ENCODE results near the gene CROCC2.

Gene CROCC2

DNA sequence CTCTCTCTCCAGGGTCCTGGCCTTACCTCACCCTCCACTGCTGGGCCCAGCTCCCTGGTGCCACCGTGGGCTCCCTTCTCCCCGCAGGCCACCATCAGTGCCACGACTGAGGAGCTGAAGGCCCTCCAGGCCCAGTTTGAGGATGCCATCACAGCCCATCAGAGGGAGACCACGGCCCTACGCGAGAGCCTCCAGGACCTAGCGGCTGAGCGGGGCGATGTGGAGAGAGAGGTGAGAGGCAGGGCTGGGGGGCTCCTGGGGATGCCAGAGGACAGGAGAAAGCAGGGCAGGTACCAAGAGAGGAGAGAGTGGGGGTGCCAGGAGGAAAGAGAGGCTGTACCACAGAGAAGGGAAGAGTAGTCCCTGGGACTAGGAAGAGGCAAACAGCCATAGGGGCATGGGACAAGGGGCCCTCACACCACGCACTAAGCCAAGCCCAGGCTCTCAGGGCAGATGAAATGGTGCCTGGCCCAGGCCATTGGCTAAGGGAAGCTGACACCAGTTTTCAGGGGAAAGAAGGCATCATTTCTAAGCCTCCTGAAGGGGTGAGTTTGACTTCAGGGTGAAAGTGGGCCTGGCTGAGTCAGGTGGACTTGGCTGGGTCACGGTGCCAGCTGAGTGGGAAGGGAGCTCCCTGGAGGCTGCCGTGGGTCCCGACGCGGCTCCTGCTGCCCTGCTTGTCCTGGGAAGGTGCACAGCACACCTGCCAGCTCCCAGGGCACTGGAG is 53.2 kb downstream of the CROCC2 start:
- no peak for DNase-seq

DNA sequence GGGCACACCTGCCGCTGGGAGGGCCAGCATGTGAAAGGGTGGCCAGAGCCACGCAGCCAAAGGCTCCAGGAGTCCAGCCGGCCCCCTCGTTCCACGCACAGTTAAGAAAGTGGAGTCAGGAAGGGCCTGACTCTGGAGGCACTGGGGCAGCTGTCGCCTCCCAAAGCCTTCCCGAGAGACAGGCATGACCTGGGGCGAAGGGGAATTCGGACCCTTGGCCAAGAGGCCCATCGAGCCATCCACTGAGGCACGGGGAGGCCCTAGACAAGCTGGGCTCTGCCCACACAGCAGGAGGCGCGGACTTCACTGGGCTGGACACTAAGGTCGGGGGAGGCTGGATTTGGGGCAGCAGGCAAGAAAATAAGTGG is 53.8 kb downstream of the CROCC2 start:
- no peak for DNase-seq

DNA sequence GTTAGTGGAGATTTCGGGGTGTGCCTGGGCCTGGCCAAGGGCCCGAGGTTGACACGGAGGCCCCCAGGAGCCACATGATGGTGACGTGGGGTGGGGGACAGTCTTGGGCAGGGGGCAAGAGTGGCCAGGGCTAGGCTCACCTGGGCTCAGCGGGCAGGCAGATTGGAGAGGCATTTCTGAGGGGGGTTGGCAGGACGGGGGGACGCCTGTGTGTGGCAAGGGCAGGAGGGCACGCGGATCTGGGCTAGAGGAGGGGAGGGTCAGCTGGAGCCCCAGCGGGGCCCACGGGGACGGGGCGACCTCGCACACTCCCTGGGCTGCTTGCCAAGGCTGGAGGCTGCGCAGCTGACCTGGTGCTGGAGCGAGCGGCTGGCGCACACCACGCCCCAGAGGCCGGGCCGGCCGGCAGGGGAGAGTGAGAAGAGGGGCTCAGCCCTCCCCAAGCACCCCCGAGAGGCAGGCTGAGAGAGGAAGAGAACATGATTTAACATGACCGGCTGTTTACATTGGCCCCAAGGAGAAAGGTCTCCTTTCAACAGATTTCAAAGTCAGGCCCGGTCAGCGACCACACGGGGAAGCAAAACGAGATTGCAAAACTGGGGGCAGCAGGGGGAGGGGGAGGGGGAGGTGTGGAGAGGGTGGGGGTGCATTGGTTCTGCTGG is 54.3 kb downstream of the CROCC2 start:
- DNase-seq = no peak

DNA sequence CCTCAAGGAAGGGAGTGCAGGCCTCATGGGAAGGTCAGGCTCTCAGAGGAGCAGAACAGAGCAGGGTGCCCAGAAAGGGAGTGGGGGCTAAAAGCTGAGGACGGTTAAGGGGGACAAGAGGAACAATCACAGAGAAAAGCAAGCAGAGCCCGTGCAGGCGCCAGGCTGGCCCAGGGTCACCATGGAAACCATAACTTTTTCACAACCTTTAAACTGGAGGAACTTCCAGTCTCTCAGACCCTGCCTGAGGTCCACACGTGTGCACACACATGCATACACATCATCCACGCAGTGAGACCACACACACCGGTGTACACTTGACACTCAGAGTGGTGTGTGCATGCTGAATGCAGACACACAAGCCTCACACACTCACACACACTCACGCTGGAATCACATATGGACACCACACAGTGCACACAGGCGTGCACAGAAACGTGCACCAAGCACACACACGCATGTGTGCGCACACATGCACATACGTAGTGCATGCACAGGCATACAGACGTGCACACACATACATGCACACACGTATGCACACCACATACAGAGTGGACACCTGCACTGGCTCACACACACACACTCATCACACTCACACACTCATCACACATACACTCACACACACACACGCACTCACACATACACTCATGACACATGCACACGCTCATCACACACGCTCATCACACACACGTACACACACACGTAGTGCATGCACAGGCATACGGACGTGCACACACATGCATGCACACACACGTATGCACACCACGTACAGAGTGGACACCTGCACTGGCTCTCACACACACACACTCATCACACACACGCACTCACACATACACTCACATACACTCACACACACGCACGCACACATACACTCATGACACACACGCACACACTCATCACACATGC is 55.1 kb downstream of the CROCC2 start:
- DNase-seq = no peak

DNA sequence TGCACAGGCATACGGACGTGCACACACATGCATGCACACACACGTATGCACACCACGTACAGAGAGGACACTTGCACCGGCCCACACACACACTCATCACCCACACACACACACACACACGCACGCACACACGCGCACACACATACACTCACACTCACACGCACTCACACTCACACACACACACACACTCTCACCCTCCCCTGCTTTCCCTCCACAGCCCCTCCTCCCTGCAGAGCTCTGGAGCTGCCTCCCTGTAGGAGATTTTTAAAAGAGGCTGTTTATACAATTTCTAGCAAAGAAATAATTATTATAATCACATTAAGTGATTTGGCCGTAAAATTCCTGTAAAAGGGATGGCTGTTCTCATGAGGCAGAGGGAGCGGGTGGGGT is 55.8 kb downstream of the CROCC2 start:
- no peak for DNase-seq

DNA sequence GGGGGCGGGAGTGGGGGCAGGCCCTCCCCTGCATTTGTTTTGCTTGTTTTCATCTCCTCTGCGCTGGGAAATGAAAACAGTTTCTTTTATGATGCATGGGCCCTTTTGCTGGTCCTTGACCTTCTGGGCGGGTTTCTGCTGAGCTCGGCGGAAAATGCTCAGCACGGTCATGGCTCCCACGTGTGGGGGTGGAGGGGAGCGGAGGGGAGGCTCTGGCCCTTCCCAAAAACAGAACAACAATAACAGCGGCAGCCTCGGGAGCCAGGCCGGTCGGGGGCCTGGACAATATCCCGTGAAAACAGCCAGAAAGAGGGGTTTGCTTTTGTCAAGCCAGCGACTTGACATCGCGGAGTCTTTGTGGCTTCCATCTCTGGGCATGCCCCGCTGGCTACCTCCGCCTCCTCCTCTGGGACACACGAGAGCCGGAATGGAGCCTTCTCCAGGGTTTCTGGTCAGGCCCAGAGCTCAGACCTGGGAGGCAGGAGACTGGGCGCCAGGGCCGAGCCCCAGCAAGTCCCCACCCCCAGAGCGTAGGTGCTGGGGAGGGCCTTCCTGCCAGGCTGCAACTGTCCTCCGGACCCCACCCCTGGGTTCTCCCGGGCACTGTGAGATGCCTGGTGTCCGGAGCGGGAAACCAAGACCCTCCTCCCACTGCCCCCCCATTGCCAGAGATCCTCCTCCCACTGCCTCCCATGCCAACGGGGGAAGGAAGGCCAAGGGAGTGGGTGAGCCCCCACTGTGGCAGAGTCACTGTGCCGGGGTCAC is 56.3 kb downstream of the CROCC2 start:
- DNase-seq = no peak

DNA sequence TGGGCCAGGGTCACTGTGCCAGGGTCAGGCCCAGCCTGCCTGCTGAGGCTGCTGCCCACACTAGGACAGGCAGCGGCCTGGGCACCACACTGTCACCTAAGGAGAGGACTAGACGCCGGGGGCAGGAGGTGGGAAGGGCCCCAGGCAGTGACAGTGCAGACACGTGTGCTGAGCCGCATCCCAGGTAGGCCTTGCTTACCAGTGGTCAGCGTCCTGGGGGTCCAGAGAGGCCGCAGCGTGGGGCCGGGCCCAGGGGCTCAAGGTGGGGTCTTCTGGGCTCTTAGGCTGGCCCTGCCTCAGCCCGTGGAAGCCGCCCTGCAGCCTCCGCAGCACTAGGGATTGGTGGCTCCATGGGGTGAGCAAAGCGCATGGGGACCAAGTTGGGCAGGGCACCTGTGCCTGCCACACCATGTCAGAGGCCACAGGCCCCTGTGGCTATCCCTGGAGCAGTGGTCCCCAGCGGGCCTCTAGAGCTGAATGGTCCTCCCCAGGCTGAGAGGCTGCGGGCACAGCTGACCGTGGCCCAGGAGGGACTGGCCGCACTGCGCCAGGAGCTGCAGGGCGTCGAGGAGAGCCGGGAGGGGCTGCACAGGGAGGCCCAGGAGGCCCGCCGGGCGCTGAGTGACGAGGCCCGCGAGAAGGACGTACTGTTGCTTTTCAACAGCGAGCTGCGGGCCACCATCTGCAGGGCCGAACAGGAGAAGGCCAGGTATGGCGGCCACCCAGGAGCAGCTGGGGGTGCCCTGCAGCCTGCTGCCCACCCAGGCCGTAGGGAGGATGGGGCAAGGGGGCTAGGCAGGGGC is 57.1 kb downstream of the CROCC2 start:
- DNase-seq = no peak

DNA sequence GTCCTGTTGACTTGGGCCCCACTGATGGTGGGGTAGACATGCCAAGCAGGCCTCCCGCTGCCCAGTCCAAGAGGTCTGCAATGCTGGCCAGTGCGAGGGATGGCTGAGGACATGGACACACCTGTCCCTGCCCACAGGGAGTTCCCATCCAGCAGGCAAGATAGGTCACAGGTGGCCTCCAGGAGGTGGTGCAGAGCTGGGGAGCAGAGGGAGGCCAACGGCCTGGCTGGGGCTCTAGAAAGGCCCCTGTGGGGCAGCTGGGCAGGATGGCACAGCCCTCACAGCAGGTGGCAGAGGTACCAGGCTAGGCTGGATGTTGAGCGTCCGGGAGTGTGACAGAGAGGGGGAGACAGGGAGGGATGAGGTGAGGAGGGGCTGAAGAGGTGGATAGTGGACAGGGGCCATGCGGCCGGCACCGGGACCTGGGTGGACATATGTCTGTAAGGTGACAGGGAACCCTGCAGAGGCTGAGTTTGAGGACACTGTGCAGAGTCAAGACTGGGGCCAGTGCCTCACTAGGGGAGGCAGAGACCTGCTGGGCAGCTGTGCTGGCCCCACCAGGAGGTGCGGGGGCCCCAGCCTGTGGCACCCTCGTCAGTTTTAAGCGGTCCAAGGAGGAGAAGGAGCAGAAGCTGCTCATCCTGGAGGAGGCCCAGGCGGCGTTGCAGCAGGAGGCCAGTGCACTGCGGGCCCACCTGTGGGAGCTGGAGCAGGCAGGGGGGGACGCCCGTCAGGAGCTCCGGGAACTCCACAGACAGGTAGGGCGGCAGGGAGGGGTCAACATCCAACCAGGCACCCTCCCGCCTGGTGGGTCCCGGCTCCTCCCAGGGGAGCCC is 58.0 kb downstream of the CROCC2 start:
- DNase-seq = no peak

DNA sequence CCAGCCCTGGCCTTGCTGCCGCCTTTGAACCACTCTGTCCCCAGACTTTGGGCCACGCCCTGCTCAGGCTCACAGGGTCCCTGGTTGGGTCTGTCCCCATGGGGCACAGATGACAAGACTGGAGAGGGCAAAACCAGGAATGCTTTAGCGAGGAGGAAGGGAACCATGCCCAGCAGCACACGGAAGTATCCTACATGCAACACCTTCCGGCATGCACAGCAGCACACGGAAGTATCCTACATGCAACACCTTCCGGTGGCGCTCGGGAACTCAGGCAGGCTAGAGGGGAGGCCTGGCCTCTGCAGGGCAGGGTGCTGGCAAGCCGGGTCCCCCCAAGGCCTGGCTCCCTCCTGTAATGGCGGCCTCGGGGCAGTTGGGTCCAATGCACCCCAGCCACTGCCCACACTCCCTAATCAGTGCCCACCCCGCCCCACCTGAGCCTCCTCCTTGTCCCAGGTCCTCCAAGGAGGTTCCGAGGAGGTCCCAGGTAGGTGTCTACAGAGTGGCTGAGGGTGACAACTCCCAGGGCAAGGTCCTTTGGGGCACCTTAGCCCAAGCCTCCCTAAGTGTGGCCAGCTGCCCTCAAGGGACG is 58.7 kb downstream of the CROCC2 start:
- DNase-seq = no peak

DNA sequence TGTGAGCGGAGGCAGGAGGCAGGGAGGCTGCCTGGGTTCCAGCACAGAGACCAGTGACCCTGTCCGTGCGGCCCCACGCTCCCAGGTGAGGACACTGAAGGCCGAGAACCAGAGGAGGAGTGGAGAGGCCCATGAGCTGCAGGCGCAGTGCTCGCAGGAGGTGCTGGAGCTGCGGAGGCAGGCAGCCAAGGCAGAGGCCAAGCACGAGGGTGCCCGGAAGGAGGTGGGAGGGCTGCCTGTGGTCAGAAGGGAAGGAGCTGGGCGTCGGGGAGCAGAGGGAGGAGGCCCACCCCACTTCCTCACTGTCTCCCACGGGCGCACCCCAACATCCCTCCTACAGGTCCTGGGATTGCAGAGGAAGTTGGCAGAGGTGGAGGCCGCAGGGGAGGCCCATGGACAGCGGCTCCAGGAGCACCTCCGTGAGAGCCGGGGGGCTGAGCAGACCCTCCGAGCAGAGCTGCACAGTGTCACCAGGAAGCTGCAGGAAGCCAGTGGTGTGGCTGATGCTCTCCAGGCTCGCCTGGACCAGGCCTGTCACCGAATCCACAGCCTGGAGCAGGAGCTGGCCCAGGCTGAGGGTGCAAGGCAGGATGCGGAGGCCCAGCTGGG is 59.3 kb downstream of the CROCC2 start:
- no peak for DNase-seq

DNA sequence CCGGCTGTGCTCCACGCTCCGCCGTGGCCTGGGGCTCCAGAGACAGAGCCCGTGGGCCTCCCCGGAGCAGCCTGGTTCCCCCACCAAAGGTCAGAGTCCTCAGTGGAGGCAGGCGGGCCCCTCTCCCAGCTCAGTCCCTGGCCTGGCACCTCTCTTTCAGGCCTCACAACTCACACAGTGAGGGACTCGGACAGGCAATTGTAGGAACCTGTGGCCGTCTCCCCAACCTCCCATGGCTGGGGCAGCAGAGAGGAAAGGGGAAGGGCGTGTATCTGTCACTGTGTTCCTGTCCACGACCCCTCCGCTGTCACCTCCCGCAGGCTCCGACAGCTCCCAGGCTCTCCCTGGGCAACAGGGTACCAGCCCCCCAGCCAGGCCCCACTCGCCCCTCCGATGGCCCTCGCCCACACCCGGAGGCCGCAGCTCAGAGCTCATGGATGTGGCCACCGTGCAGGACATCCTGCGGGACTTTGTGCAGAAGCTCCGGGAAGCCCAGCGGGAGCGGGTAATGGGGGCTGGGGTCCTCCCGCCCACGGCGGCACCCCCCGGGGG is 59.8 kb downstream of the CROCC2 start:
- DNase-seq = no peak

DNA sequence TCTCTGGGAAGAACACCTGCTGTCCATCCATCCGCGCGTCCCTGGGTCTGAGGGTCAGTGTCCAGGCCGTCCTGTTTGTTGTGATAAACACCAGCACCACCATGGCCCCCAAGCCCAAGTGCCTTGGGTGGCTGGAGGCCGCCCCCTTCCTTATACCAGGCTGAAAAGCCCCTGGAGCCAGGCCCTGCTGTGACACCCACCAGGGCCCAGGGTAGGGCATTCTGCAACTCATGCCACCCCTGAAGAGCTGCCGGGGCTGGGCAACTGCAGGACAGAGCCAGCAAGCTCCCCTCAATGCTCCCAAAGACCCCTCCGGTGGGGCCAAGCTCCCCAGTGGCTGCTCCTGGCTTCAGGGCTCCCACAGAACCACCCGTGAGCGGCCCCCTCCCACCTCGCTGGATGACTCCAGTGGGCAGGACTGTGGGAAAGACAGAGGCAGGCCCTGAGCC is 60.3 kb downstream of the CROCC2 start:
- DNase-seq = no peak

DNA sequence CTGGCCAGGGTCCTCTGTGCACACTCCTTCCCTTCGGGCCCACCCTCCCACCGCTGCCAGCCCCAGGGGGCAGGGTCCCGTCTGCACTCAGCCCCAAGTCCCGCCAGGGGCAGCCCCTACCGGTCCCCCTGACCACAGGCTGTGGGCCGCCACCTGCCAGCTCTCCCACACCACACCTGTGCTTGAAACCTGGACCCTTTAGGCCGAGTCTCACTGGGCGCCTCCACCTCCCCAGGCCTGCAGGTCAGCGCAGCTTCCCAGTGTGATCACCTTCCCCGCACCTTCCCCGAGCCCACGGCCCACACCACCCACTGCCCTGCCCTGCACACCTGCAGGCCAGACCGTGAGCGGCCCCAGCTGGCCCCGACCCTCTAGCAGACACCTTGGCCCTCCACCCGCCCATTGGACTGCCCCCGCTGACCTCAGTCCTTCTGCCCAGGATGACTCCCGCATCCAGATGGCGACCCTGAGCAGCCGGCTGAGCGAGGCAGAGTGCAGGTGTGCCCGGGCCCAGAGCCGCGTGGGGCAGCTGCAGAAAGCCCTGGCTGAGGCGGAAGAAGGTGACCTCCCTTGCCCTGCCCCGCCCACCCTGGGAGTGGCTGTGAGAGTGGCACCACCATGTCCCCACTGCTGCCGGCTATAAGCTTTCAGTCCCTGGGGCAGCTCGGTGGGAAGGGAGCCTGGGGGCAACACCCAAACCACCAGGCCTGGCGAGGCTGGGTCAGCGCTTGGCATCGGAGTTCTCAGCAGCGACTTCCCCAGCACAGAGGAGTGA is 61.0 kb downstream of the CROCC2 start:
- DNase-seq = no peak

DNA sequence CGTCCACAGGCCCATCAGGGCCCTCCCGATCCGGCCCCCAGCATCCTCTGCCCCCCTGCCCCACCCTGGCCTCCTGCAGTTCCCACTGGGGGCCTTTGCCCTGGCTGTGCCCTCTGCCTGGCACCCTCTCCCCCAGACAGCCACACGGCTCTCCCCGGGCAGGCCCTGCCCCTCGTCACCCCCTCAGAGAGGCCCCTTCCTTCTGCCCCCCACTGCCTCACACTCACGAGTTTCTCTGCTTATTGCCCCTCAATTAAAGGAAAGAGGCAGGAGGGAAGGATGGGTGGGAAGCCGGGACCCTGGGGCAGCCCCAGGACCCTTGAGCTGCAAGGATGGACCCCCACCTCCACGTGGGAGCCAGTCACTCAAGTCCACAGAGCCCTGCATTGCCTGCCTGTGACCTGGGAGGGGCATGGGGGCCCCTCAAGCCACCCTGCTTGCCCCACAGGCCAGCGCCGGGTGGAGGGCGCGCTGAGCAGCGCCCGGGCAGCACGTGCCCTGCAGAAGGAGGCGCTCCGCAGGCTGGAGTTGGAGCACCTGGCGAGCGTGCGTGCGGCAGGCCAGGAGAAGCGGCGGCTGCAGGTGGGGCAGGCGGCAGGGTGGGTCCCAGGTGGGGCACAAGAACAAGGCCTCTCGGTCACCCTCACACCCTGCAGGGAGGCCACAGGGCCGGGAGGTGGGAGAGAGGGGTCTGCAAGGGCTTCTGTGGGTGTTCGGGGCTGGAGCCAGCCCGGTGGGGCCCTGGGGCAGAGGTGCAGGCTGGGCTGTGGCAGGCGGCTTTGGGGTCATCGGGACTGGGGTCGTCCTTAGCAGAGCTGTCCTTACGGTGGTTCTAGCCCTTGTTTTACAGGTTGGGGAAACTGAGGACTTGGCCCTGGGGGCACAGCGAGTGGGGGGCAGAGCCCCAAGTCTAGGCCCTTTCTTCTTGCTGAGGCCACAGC is 61.8 kb downstream of the CROCC2 start:
- DNase-seq = no peak

DNA sequence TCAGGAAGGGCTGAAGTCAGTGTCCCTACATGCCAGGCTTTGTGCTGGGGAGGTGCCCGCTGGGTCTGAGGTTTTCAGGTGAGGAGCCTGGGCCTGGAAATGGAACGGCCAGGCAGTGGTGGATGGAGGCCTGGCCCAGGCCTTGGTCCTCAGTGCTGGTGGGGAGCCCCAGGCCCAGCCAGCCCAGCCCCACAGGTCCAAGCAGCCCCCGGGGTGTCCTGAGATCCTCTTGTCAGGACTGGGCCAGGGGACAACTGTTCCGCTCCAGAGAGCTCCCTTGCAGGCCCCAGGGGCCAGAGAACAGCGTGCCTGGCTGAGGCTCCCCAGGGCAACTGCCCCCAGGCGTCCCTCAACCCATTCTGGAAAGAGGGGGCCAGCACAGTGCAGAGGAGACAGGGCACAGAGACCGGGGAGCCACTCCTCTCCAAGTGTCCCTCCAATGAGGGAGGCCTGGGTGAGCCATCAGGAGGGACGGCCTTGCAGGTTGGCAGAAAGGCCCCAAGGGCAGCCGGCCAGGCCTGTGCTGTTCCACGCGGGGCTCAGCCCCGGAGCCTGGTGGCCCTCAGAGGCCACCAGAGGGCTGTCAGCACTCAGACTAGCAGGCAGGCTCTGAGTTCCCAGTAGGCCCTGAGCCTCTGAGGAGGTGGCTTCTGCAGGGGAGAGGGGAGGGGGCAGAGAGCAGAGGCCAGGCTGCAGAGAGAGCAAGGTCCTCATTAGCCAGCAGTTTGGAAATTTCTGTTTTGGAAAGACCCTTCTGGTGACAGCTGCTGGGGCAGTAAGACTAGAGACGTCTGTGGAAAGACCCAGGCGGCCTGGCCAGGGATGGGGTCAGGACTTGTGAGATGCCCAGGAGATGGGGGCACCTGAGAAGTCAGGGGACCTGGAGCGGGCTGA is 62.8 kb downstream of the CROCC2 start:
- no peak for DNase-seq

DNA sequence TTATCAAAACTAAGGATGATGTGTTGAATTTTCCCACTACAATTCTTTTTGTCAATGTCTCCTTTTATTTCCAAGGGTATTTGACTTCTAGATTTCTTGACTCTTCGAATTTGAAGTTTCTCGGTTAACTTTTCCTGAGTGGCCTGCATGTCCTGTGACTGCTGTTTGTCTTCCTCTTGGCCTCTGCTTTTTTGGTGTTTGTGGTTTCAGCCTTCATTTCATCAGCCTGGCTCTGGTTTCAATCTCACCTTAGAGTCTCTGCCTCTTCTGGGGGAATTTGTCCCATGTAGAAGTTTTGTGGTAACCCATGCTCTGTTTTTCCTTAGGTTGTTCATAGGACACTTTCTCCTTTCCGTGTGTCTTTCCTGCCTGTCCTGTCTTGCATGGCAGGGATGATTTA is 64.0 kb downstream of the CROCC2 start:
- DNase-seq = no peak

DNA sequence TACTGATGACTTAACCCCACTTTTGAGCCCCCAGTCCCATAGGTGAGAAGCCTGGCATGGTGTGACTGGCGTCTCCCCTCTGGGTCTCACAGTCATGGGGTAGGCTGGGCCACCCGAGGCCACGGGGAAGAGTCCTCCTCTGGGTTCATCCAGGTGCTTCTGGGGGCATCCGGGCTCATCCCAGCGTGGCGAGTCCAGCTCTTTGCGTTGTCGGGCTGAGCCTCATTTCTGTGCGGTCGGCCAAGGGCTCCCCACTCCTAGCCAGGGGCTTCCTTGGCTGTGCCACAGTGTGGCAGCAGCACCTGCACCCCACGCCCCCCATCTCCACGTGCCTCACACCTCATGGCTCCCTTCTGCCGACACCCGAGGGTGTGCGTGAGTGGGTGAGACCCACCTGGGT is 64.7 kb downstream of the CROCC2 start:
- no peak for DNase-seq
